ENCODE measurements around the gene HSD11B2.
"Not testable (repeated sequence)": the region's sequence is repeated elsewhere in the genome, so short reads cannot be mapped to it uniquely, and the experiment has no call there.

The HSD11B2 gene

DNA sequence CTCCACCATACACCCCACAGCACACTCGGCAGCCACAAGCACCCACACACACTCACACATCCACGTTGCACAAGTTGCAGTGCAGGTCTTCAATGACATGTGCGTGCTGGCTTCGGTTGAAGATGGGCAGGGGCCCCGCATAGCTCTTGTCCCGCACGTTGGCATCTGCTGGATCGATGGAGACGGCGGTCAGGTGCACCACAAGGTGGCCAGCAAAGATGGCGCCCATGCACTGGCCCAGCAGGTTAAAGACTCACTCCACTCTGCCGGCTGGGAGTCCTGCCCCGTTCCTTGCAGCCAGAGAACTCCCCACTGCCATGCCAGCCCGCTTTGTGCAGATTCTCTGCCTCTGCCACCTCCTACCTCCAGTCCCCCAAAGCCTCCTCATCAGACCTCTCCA lies 30.0 kb upstream of the HSD11B2 start:
- Mint-ChIP-seq H3K4me1 (peaks cover 2 to 6% of the 10 kb centered on the region in 2 donors), H3K4me3 (no peak overlapping the region), H3K27ac (no peak overlapping the region), H3K27me3 (peaks cover 5 to 28% of the 10 kb centered on the region in 2 donors), H3K9me3 (no peaks in the 10 kb centered on the region), H3K36me3 (no peaks in the 10 kb centered on the region)
- no peak for ATAC-seq (replicated peaks)
- no peak for DNase-seq

GRCh38 chr16:67403976-67404555 lies 26.9 kb upstream of the HSD11B2 start:
- H3K4me1 Mint-ChIP-seq = peaks cover 2 to 6% of the 10 kb centered on the region in 2 donors
- no peak for DNase-seq
- H3K9me3 Mint-ChIP-seq = no peaks in the 10 kb centered on the region
- no peak overlapping the region for H3K27ac Mint-ChIP-seq
- H3K27me3 Mint-ChIP-seq = peaks cover 5 to 22% of the 10 kb centered on the region in 2 donors
- ATAC-seq (replicated peaks) = no peak
- H3K36me3 Mint-ChIP-seq = no peaks in the 10 kb centered on the region
- H3K4me3 Mint-ChIP-seq = no peak overlapping the region

DNA sequence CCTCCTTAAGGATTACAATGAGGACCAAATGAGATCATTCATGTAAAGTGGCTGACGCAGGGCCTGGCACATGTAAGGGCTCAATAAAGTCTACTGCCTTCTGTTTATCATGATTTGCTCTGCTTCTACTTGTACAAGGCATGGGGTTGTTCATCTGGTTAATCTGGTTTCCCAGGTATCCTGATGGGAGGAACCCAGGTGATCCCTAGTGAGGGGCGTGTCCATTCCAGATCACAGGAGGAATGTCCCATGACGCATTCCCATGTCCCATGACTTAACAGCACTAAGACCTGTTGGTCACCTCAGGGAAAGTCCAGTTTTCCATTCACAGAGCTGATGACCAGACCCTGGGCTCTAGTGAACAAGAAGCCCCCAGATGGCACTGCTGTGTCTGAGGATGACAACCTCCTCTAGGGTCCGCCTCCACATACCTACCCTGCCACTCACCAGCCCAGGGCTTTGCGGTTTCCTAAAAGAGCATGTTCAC lies 26.1 kb upstream of the HSD11B2 start:
- peaks cover 5 to 22% of the 10 kb centered on the region in 2 donors for H3K27me3 Mint-ChIP-seq
- no peaks in the 10 kb centered on the region for H3K4me1 Mint-ChIP-seq
- no peak for DNase-seq
- no peaks in the 10 kb centered on the region for H3K36me3 Mint-ChIP-seq
- H3K27ac Mint-ChIP-seq = no peak overlapping the region
- no peak for ATAC-seq (replicated peaks)
- H3K4me3 Mint-ChIP-seq = no peak overlapping the region
- H3K9me3 Mint-ChIP-seq = no peaks in the 10 kb centered on the region

- DNase-seq (no peak), ATAC-seq (replicated peaks) (no peak)
- Mint-ChIP-seq H3K27me3 (peaks cover 5 to 22% of the 10 kb centered on the region in 2 donors), H3K4me3 (no peak overlapping the region), H3K27ac (no peak overlapping the region), H3K4me1 (no peaks in the 10 kb centered on the region), H3K9me3 (no peaks in the 10 kb centered on the region), H3K36me3 (no peaks in the 10 kb centered on the region)
Observed at GRCh38 chr16:67405336-67405735, 25.6 kb upstream of the HSD11B2 start.

- ATAC-seq (replicated peaks) = no peak
- H3K4me3 Mint-ChIP-seq = no peak overlapping the region
- no peaks in the 10 kb centered on the region for H3K9me3 Mint-ChIP-seq
- DNase-seq = no peak
- no peaks in the 10 kb centered on the region for H3K4me1 Mint-ChIP-seq
- H3K27ac Mint-ChIP-seq = no peak overlapping the region
- peaks cover 5 to 22% of the 10 kb centered on the region in 2 donors for H3K27me3 Mint-ChIP-seq
- H3K36me3 Mint-ChIP-seq = no peaks in the 10 kb centered on the region
Observed at GRCh38 chr16:67406111-67406971, 24.6 kb upstream of the HSD11B2 start.

- Mint-ChIP-seq H3K9me3 (no peaks in the 10 kb centered on the region), H3K4me1 (no peaks in the 10 kb centered on the region), H3K36me3 (no peaks in the 10 kb centered on the region), H3K4me3 (no peak overlapping the region), H3K27ac (no peak overlapping the region), H3K27me3 (peaks cover 5 to 15% of the 10 kb centered on the region in 2 donors)
- no peak for DNase-seq
- ATAC-seq (replicated peaks) = no peak
Observed at GRCh38 chr16:67407176-67407787, 23.6 kb upstream of the HSD11B2 start.

GRCh38 chr16:67407788-67408452 lies 23.0 kb upstream of the HSD11B2 start:
- H3K9me3 Mint-ChIP-seq = no peaks in the 10 kb centered on the region
- no peaks in the 10 kb centered on the region for H3K4me1 Mint-ChIP-seq
- no peak for DNase-seq
- no peak overlapping the region for H3K27ac Mint-ChIP-seq
- ATAC-seq (replicated peaks) = no peak
- H3K36me3 Mint-ChIP-seq = no peaks in the 10 kb centered on the region
- no peak overlapping the region for H3K4me3 Mint-ChIP-seq
- H3K27me3 Mint-ChIP-seq = peaks cover 5 to 9% of the 10 kb centered on the region in 2 donors

DNA sequence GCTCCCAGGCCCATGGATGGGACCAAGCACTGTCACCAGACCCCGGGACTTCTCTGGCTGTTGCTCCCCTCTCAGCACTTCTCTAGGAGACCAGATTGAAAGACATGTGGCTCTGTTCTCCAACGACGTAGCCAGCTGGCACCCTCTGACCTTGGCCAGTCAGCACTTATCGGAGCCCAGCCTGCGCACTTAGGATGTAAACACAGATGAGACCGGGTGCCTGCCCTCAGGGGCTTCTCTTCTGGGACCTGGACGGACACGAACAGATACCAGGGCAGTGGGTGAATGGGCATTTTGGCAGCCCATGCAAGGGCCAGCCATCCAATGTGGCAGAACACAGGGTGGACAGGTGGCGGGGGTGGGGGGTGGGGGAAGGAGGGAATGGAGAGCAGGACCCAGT lies 21.3 kb upstream of the HSD11B2 start:
- H3K4me3 Mint-ChIP-seq = no peak overlapping the region
- H3K27ac Mint-ChIP-seq = no peak overlapping the region
- DNase-seq = no peak
- ATAC-seq (replicated peaks) = no peak
- peaks cover 0 to 4% of the 10 kb centered on the region in 2 donors for H3K27me3 Mint-ChIP-seq
- no peaks in the 10 kb centered on the region for H3K36me3 Mint-ChIP-seq
- H3K9me3 Mint-ChIP-seq = no peaks in the 10 kb centered on the region
- peaks cover 4 to 6% of the 10 kb centered on the region in 2 donors for H3K4me1 Mint-ChIP-seq

DNA sequence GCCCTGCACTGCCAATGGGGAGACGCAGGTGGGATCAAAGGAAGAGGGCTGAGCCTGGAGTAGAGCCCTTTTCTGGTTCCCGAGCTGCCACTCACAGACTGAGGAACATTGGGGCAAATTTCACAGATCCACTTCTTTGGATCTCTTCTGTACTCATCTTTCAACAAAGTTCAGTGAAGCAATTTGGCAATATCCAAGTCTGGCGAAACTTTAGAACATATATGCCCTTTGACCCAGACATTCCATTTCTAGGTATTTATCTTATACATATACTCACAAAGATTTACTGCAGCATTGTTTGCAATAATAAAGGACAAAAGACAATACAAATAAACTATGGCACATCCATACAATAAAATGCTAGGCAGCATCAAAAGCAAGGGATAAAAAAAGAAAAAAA lies 19.6 kb upstream of the HSD11B2 start:
- no peak for ATAC-seq (replicated peaks)
- peaks cover 10 to 13% of the 10 kb centered on the region in 2 donors for H3K4me1 Mint-ChIP-seq

GRCh38 chr16:67412294-67412693 lies 18.6 kb upstream of the HSD11B2 start:
- Mint-ChIP-seq H3K9me3 (no peaks in the 10 kb centered on the region), H3K27ac (no peak overlapping the region), H3K36me3 (no peaks in the 10 kb centered on the region), H3K4me1 (peaks cover 14 to 19% of the 10 kb centered on the region in 2 donors), H3K4me3 (no peak overlapping the region), H3K27me3 (peaks cover 8 to 17% of the 10 kb centered on the region in 2 donors)
- ATAC-seq (replicated peaks) = no peak
- DNase-seq = no peak

More for the DNA sequence above, 19.6 kb upstream of the HSD11B2 start:
- Mint-ChIP-seq H3K27me3 (peaks cover 4 to 10% of the 10 kb centered on the region in 2 donors), H3K9me3 (no peaks in the 10 kb centered on the region), H3K36me3 (no peaks in the 10 kb centered on the region), H3K27ac (no peak overlapping the region), H3K4me3 (no peak overlapping the region)
- no peak for DNase-seq

DNA sequence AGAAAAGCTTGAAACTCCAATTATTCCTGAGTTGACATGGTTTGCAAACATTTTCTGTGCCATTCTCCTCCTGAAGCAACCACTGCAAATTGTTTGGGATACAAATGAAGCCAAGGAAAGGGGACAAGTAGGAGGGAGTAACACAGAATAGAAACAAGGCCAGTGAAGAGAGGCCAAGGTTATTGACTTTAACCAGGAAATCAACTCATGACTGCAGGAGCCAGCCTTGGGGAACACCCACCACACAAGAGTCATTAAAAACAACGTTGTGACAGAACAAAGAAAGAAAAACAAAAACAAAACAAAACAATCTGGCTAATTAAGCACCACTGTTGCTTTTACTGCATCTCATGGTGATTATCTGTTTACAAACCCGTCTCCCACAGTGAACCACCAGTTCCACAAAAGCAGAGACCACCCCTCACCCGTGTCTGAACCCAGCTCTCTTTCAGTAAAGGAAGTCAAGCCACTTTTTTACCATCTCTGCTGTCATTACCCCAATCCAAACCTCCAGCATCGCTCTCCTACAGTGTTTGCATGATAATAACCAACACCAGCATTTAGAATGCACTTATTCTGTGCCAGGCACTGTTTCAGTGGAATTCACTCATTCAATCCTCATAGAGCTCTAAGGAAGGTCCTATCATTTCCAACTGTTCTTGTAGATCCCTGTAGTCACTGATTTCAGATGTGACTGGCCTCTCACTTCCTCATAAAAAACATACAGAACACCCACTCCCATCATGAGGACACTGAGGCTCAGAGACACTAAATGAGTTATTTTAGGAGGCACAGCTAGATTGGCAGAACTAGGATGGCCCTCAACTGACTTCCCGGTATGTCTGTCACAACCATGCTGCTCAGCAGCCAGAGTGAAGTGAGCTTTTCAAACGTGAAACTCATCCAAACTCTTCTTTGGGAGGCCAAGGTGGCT lies 16.7 kb upstream of the HSD11B2 start:
- DNase-seq (no peak), ATAC-seq (replicated peaks) (no peak)
- Mint-ChIP-seq H3K36me3 (no peaks in the 10 kb centered on the region), H3K27ac (no peak overlapping the region), H3K27me3 (peaks cover 13 to 19% of the 10 kb centered on the region in 2 donors), H3K4me1 (peaks cover 14 to 19% of the 10 kb centered on the region in 2 donors), H3K9me3 (no peaks in the 10 kb centered on the region), H3K4me3 (no peak overlapping the region)

DNA sequence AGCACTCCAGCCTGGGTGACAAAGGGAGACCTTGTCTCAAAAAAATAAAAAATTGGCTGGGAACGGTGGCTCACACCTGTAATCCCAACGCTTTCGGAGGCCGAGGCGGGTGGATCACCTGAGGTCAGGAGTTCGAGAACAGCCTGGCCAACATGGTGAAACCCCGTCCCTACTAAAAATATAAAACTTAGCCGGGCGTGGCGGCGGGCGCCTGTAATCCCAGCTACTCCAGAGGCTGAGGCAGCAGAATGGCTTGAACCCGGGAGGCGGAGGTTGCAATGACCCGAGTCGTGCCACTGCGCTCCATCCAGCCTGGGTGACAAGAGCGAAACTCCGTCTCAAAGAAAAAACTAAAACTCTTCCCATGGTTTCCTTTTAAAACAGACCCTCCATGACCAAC lies 15.5 kb upstream of the HSD11B2 start:
- peaks cover 14 to 19% of the 10 kb centered on the region in 2 donors for H3K4me1 Mint-ChIP-seq
- H3K4me3 Mint-ChIP-seq = peak overlapping the region; percentile 74 to 85
- not testable (repeated sequence) for DNase-seq; H3K27ac Mint-ChIP-seq; H3K36me3 Mint-ChIP-seq; H3K9me3 Mint-ChIP-seq; ATAC-seq (replicated peaks)
- peaks cover 18 to 27% of the 10 kb centered on the region in 2 donors for H3K27me3 Mint-ChIP-seq
